ENCODE measurements around the gene NKTR.

GRCh38 chr3:42691816-42692666 lies 91.6 kb downstream of the NKTR start:
- TF ChIP-seq, protein P1, sequence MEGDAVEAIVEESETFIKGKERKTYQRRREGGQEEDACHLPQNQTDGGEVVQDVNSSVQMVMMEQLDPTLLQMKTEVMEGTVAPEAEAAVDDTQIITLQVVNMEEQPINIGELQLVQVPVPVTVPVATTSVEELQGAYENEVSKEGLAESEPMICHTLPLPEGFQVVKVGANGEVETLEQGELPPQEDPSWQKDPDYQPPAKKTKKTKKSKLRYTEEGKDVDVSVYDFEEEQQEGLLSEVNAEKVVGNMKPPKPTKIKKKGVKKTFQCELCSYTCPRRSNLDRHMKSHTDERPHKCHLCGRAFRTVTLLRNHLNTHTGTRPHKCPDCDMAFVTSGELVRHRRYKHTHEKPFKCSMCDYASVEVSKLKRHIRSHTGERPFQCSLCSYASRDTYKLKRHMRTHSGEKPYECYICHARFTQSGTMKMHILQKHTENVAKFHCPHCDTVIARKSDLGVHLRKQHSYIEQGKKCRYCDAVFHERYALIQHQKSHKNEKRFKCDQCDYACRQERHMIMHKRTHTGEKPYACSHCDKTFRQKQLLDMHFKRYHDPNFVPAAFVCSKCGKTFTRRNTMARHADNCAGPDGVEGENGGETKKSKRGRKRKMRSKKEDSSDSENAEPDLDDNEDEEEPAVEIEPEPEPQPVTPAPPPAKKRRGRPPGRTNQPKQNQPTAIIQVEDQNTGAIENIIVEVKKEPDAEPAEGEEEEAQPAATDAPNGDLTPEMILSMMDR (IDR thresholded peaks at IDR 0.05; ENCODE audit: low read length): no peak
- TF ChIP-seq EZH2phosphoT487 (IDR thresholded peaks at IDR 0.05; ENCODE audit: low read length) (no peak), EZH2 (optimal IDR thresholded peaks at IDR 0.05; ENCODE audit: low read depth, low read length) (no peak)
